Measurements from ENCODE around the gene CASD1. TPM values are rescaled to one million over a fixed set of nuclear protein-coding genes. Genes with fewer than 3 reads are reported as not detected.

The CASD1 gene
- total and polyA plus RNA-seq, 2 experiments from 2014 or later = 5.9 to 11.1 TPM

GRCh38 chr7:94497874-94498670 is 11.5 kb upstream of the CASD1 start:
- Histone ChIP-seq H3K4me2 (ENCODE audit: unreplicated experiment) (no peak overlapping the region), H3F3A (ENCODE audit: insufficient read depth) (no peaks in the 10 kb centered on the region), H3K9me3 (ENCODE audit: low read depth) (no peaks in the 10 kb centered on the region), H3K36me3 (ENCODE audit: low read depth) (no peaks in the 10 kb centered on the region), H3K9me2 (ENCODE audit: insufficient read depth) (no peaks in the 10 kb centered on the region), H3K9ac (no peak overlapping the region), H3K27me3 (replicated peaks; ENCODE audit: insufficient read depth) (no peaks in the 10 kb centered on the region), H3K79me2 (ENCODE audit: insufficient read depth) (no peaks in the 10 kb centered on the region), H3K27ac (no peak overlapping the region), H3K4me3 (no peak overlapping the region), H3K4me1 (ENCODE audit: insufficient read depth) (no peaks in the 10 kb centered on the region), H2AFZ (no peak overlapping the region), H4K20me1 (ENCODE audit: insufficient read depth) (no peaks in the 10 kb centered on the region)
- WGBS, 2 experiments (ENCODE audit: low coverage in 1 of 2, low lambda C conversion rate in 2 of 2, missing lambda C conversion rate in 2 of 2) = 32 to 41% methylated on average over 2 of the region's 2 CpGs
- DNase-seq = no peak
- no peak for TF ChIP-seq EZH2 (IDR thresholded peaks at IDR 0.05; ENCODE audit: insufficient read depth, poor library complexity, severe bottlenecking)
- TF ChIP-seq EZH2phosphoT487 (IDR thresholded peaks at IDR 0.05; ENCODE audit: insufficient read depth, low read depth) = no peak
- in situ Hi-C loops (cut with MboI) = no loop called here

DNA sequence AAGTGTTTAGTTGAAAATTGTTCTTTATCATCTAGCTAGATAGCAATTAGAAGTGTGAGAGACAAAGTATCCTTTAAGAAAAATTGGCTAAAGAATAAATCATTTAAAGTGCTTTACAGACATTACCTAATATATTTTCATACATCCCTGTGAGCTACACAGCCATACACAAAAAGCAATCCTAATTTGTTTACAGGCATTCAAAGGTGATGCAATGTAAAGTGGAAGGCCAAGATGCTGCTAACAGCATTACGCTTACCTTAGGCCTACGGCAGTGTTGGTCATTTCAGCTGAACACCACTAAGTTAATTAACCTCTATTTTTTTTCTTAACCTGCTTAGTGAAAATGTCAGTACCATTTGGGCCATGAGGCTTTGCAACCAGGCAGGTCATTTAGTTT is 10.7 kb upstream of the CASD1 start:
- no peak overlapping the region for H2AFZ ChIP-seq
- H3K27me3 ChIP-seq (replicated peaks; ENCODE audit: insufficient read depth) = no peaks in the 10 kb centered on the region
- no peaks in the 10 kb centered on the region for H3K36me3 ChIP-seq (ENCODE audit: low read depth)
- H3F3A ChIP-seq (ENCODE audit: insufficient read depth) = no peaks in the 10 kb centered on the region
- no peak for TF ChIP-seq EZH2phosphoT487 (IDR thresholded peaks at IDR 0.05; ENCODE audit: insufficient read depth, low read depth)
- no peak for TF ChIP-seq EZH2 (IDR thresholded peaks at IDR 0.05; ENCODE audit: insufficient read depth, poor library complexity, severe bottlenecking)
- DNase-seq = no peak
- no peaks in the 10 kb centered on the region for H4K20me1 ChIP-seq (ENCODE audit: insufficient read depth)
- H3K9me3 ChIP-seq (ENCODE audit: low read depth) = no peaks in the 10 kb centered on the region
- no peak overlapping the region for H3K4me2 ChIP-seq (ENCODE audit: unreplicated experiment)
- no peak overlapping the region for H3K9ac ChIP-seq
- no peak overlapping the region for H3K4me3 ChIP-seq
- no peaks in the 10 kb centered on the region for H3K79me2 ChIP-seq (ENCODE audit: insufficient read depth)
- no peaks in the 10 kb centered on the region for H3K4me1 ChIP-seq (ENCODE audit: insufficient read depth)
- in situ Hi-C loops (cut with MboI) = no loop called here
- no peak overlapping the region for H3K27ac ChIP-seq
- 70 to 79% methylated on average over 2 of the region's 2 CpGs for WGBS, 2 experiments (ENCODE audit: low coverage in 1 of 2, low lambda C conversion rate in 2 of 2, missing lambda C conversion rate in 2 of 2)
- H3K9me2 ChIP-seq (ENCODE audit: insufficient read depth) = no peaks in the 10 kb centered on the region

GRCh38 chr7:94507462-94507861 is 2.1 kb upstream of the CASD1 start:
- H2AFZ ChIP-seq = no peak overlapping the region
- no peak overlapping the region for H3K27ac ChIP-seq
- no peaks in the 10 kb centered on the region for H3K36me3 ChIP-seq (ENCODE audit: low read depth)
- no peaks in the 10 kb centered on the region for H3K9me2 ChIP-seq (ENCODE audit: insufficient read depth)
- in situ Hi-C loops (cut with MboI) = no loop called here
- H3K4me1 ChIP-seq (ENCODE audit: insufficient read depth) = peaks cover 9% of the 10 kb centered on the region; the same call in 1 of the 2 replicates
- H3K9me3 ChIP-seq (ENCODE audit: low read depth) = no peaks in the 10 kb centered on the region
- H4K20me1 ChIP-seq (ENCODE audit: insufficient read depth) = no peaks in the 10 kb centered on the region
- TF ChIP-seq EZH2 (IDR thresholded peaks at IDR 0.05; ENCODE audit: insufficient read depth, poor library complexity, severe bottlenecking) = no peak
- TF ChIP-seq EZH2phosphoT487 (IDR thresholded peaks at IDR 0.05; ENCODE audit: insufficient read depth, low read depth) = no peak
- 94 to 96% methylated on average over 1 of the region's 1 CpG for WGBS, 2 experiments (ENCODE audit: low coverage in 1 of 2, low lambda C conversion rate in 2 of 2, missing lambda C conversion rate in 2 of 2)
- H3K4me2 ChIP-seq (ENCODE audit: unreplicated experiment) = no peak overlapping the region
- H3F3A ChIP-seq (ENCODE audit: insufficient read depth) = peaks cover 3% of the 10 kb centered on the region; the same call in 1 of the 2 replicates
- H3K27me3 ChIP-seq (replicated peaks; ENCODE audit: insufficient read depth) = no peaks in the 10 kb centered on the region
- H3K79me2 ChIP-seq (ENCODE audit: insufficient read depth) = peaks cover 9% of the 10 kb centered on the region; the same call in 1 of the 2 replicates
- no peak overlapping the region for H3K9ac ChIP-seq
- H3K4me3 ChIP-seq = no peak overlapping the region
- no peak for DNase-seq

DNA sequence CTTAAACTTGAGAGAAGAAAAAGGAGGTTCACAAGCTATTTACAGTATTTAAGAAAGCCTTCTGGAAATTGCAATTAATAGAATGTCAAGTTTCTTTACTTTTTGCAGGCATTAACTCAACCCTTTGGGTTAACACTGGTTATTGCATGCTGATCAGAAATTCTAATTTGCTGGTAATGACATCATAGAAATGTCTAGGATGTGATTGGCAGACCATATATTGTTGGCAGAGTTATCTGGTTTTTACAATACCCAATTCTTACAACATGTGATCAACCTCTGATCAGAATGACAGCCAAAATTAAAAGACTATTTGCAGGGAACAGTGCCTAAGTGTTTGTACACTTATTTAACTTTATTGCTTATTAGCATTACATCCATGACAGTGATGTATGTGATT is 1.6 kb upstream of the CASD1 start:
- Histone ChIP-seq H3K27me3 (replicated peaks; ENCODE audit: insufficient read depth) (no peaks in the 10 kb centered on the region), H3K9ac (no peak overlapping the region), H3K9me3 (ENCODE audit: low read depth) (no peaks in the 10 kb centered on the region), H3F3A (ENCODE audit: insufficient read depth) (peaks cover 3% of the 10 kb centered on the region; the same call in 1 of the 2 replicates), H3K79me2 (ENCODE audit: insufficient read depth) (peaks cover 9% of the 10 kb centered on the region; the same call in 1 of the 2 replicates), H3K36me3 (ENCODE audit: low read depth) (no peaks in the 10 kb centered on the region), H4K20me1 (ENCODE audit: insufficient read depth) (no peaks in the 10 kb centered on the region), H3K9me2 (ENCODE audit: insufficient read depth) (no peaks in the 10 kb centered on the region), H3K27ac (no peak overlapping the region), H2AFZ (no peak overlapping the region), H3K4me2 (ENCODE audit: unreplicated experiment) (no peak overlapping the region), H3K4me1 (ENCODE audit: insufficient read depth) (peaks cover 9% of the 10 kb centered on the region; the same call in 1 of the 2 replicates), H3K4me3 (no peak overlapping the region)
- in situ Hi-C loops (cut with MboI) = no loop called here
- TF ChIP-seq EZH2 (IDR thresholded peaks at IDR 0.05; ENCODE audit: insufficient read depth, poor library complexity, severe bottlenecking) = no peak
- no peak for TF ChIP-seq EZH2phosphoT487 (IDR thresholded peaks at IDR 0.05; ENCODE audit: insufficient read depth, low read depth)
- DNase-seq = no peak
